Esophagus (tissue), 2 donors: ENCODE results near the gene SIGLEC10. TPM values are rescaled to one million over a fixed set of nuclear protein-coding genes. Genes with fewer than 3 reads are reported as not detected.
"Not testable (repeated sequence)": the region's sequence is repeated elsewhere in the genome, so short reads cannot be mapped to it uniquely, and the experiment has no call there.

ENCODE experiments used
- H3K27ac ChIP-seq, 2 donors: one replicate each; pipeline ENCODE4 v1.5.1; 2013; ENCODE audit warnings: low read depth in 2 of 2, mild to moderate bottlenecking in 2 of 2, inconsistent platforms in 1 of 2, low read length in 1 of 2, moderate library complexity in 1 of 2
- H3K27me3 ChIP-seq, 2 donors: one replicate each; pipeline ENCODE4 v1.6.1; 2013; ENCODE audit warnings: low read length in 2 of 2, control low read depth in 1 of 2, mild to moderate bottlenecking in 1 of 2; ENCODE audit not compliant: insufficient read depth in 2 of 2, control insufficient read depth in 1 of 2
- H3K36me3 ChIP-seq, 2 donors: one replicate each; pipeline ENCODE4 v1.6.1; 2013; ENCODE audit warnings: low read length in 1 of 2; ENCODE audit not compliant: control insufficient read depth in 2 of 2, insufficient read depth in 2 of 2
- H3K4me1 ChIP-seq, 2 donors: one replicate each; pipeline ENCODE4 v1.6.1; 2013; ENCODE audit warnings: low read length in 1 of 2; ENCODE audit not compliant: control insufficient read depth in 2 of 2, insufficient read depth in 2 of 2
- H3K4me3 ChIP-seq, 2 donors: one replicate each; pipeline ENCODE4 v1.5.1; 2013; ENCODE audit warnings: low read length in 2 of 2, mild to moderate bottlenecking in 2 of 2, low read depth in 1 of 2, moderate library complexity in 1 of 2
- H3K9me3 ChIP-seq, 2 donors: one replicate each; pipeline ENCODE4 v1.6.1; 2013; ENCODE audit warnings: mild to moderate bottlenecking in 2 of 2, low read depth in 1 of 2, low read length in 1 of 2, moderate library complexity in 1 of 2; ENCODE audit not compliant: control insufficient read depth in 2 of 2, insufficient read depth in 1 of 2
- WGBS, 2 donors: extraction: QIAGEN DNeasy Blood & Tissue Kit; methylation state at CpG; one replicate each; pipeline ENCODE4 v1.1.7; 2013; 5-methylcytosine and 5-hydroxymethylcytosine counted together
- polyA plus RNA-seq, 2 donors: library from polyadenylated mRNA; stranded (reverse); fragments of 200-250 nt; gene quantifications; one replicate each; pipeline ENCODE4 v1.2.3, GENCODE V29; 2013
- donor health status: healthy with polysubstance abuse.
- donor health status: Bipolar disorder and iron deficiency.

Gene SIGLEC10
- polyA plus RNA-seq, 2 donors, result 0.65 to 0.79 TPM

DNA sequence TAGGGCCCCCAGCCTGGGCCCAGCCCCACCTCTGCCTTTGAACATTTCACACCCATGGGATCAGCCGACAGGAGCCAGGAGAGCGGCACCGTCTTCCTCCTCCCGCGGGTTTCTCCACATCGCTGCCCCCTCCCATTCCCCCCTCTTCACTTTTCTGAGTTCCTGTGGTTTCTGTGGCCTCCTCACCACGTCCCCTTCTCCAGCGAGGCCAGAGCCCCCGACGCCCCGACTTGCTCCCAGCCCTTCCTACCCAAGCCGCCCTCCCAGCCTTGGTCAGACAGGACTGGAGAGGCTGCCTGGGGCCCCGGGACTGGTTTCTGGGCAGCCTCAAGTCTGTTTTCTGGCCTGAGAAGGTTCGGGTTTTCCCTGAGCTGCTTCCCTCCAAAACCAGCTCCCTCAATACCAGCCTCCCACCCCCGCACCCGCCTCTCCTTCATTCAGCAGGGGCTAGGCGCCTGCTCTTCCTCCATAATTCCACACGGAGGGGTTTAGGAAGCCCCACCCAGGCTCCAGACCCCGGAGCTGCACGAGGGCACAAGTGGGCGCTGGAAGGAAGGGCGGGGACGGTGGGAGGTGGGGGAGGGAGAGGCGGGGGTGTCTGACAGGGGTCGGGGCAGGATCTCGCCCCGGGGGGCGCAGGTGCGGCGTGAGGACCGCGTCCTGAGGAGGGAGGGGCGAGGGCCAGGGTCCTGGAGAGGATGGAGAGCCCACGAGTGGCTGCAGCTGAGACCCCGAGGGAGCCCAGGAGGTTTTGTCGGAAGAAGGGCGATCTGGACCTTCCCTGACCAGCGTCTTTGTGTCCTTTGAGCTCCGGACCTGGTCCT is 4.0 kb upstream of the SIGLEC10 start:
- no peaks in the 10 kb centered on the region for H3K27me3 ChIP-seq
- no peaks in the 10 kb centered on the region for H3K36me3 ChIP-seq
- 12 to 14% methylated on average over 36 to 39 of the region's 39 CpGs for WGBS, 2 donors
- no peak overlapping the region for H3K4me3 ChIP-seq
- no peak overlapping the region for H3K27ac ChIP-seq
- H3K4me1 ChIP-seq, result peaks cover 0 to 3% of the 10 kb centered on the region in 2 donors
- H3K9me3 ChIP-seq, result peaks cover 0 to under 1% of the 10 kb centered on the region in 2 donors

DNA sequence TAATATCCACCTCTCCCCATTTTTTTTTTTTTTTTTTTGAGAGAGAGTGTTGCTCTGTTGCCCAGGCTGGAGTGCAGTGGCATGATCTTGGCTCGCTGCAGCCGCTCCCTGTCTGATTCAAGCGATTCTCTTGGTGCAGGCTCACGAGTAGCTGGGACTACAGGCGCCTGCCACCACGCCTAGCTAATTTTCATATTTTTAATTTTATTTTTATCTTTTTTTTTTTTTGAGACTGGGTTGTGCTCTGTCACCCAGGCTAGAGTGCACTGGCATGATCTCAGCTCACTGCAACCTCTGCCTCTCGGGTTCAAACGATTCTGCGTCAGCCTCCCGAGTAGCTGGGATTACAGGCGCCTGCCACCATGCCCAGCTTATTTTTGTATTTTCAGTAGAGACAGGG is 3.1 kb upstream of the SIGLEC10 start:
- H3K4me3 ChIP-seq, H3K27me3 ChIP-seq, H3K36me3 ChIP-seq, H3K4me1 ChIP-seq, H3K9me3 ChIP-seq, H3K27ac ChIP-seq: not testable (repeated sequence)
- 85 to 88% methylated on average over 11 of the region's 11 CpGs for WGBS, 2 donors

DNA sequence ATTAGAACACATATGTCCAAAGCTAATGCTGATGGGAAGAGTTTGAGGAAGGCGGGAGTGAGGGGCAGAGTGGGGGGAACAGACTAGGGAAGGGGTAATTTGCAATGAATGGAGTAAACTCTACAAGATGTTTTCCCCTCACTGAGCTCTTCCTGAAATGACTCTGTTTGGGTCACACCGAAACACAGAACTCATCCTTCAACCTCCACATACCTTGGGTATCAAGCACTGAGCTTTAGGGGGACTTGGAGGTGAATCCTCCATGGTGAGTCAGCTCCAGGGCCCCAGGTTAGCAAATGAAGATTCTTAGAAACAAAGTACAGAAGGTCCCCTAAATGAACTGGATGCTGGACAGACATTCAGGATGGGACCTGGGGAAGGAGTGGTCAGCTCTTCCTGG is 1.3 kb upstream of the SIGLEC10 start:
- WGBS, 2 donors, result 78 to 92% methylated on average over 2 of the region's 2 CpGs
- Histone ChIP-seq H3K27me3 (no peaks in the 10 kb centered on the region), H3K4me1 (peaks cover 0 to 3% of the 10 kb centered on the region in 2 donors)

DNA sequence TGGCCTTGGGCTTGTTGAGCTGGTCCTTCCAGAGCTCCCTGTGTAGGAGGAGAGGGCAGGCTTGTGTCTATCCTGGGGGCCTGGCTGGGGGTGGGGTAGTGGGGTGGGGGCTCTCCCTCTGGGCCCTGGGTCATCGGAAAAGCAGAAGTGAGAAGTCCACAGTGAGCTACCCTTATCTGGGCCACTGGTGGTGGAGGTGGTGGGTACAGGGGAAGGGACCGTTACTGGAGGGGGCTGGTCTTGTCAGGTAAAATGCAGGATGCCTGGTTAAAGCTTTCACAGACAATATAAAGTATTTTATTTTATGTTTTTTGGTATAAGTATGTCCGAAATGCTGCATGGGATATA is 342 bp upstream of the SIGLEC10 start:
- H3K9me3 ChIP-seq, result no peaks in the 10 kb centered on the region
- H3K27ac ChIP-seq, result peak overlapping the region in 1 of 2 donors; percentile 22
- no peak overlapping the region for H3K4me3 ChIP-seq
- no peaks in the 10 kb centered on the region for H3K27me3 ChIP-seq
- no peaks in the 10 kb centered on the region for H3K36me3 ChIP-seq
- 63 to 73% methylated on average over 3 of the region's 3 CpGs for WGBS, 2 donors
- H3K4me1 ChIP-seq, result peaks cover 0 to 3% of the 10 kb centered on the region in 2 donors

More for the DNA sequence above, 1.3 kb upstream of the SIGLEC10 start:
- H3K9me3 ChIP-seq, result no peaks in the 10 kb centered on the region
- no peak overlapping the region for H3K27ac ChIP-seq
- H3K36me3 ChIP-seq, result no peaks in the 10 kb centered on the region
- H3K4me3 ChIP-seq, result no peak overlapping the region

DNA sequence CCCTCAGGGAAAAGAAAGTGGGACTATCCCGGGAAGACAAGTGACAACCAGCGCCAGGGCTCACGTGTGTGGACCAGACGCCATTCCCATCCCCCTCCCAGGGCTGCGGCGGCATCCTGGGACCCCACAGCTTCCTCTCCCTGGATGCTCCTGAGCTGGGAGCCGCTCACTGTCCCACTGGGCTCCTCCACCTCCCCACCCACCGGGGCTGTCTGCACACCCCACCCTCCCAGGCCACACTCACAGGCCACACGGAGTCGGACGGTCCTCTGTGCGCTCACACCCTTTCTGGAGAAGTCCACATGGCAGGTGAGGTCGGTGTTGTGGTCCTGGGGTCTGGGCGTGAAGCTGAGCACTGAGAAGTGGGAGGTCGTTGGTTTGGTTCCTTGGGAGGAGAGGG is 1.0 kb downstream of the SIGLEC10 start:
- WGBS, 2 donors, result 70 to 74% methylated on average over 14 to 15 of the region's 15 CpGs
- not testable (repeated sequence) for H3K4me1 ChIP-seq, H3K36me3 ChIP-seq, H3K4me3 ChIP-seq, H3K27ac ChIP-seq, H3K27me3 ChIP-seq, H3K9me3 ChIP-seq

DNA sequence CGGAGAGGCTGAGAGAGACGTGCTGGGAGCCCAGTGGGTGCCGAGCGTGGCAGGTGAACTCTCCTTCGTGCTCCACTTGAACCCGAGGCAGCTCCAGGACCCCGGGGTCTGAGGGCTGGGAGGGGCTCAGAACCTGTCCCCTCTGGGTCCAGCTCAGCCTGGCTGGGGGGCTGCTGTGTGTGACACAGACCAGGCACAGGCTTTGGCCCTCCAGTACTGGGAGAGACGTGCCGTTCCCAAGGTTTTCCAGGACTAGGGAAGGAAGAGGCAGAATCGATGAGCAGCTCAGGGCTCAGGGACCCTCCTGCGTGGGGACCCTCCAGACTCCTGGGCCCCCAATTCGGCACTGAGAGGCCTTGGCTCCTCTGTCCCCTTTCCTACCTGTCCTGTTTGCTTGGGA is 2.3 kb downstream of the SIGLEC10 start:
- Histone ChIP-seq H3K9me3 (no peaks in the 10 kb centered on the region), H3K4me1 (peaks cover 0 to 3% of the 10 kb centered on the region in 2 donors), H3K27me3 (no peaks in the 10 kb centered on the region), H3K27ac (no peak overlapping the region), H3K4me3 (no peak overlapping the region), H3K36me3 (no peaks in the 10 kb centered on the region)
- 84 to 91% methylated on average over 12 of the region's 12 CpGs for WGBS, 2 donors

DNA sequence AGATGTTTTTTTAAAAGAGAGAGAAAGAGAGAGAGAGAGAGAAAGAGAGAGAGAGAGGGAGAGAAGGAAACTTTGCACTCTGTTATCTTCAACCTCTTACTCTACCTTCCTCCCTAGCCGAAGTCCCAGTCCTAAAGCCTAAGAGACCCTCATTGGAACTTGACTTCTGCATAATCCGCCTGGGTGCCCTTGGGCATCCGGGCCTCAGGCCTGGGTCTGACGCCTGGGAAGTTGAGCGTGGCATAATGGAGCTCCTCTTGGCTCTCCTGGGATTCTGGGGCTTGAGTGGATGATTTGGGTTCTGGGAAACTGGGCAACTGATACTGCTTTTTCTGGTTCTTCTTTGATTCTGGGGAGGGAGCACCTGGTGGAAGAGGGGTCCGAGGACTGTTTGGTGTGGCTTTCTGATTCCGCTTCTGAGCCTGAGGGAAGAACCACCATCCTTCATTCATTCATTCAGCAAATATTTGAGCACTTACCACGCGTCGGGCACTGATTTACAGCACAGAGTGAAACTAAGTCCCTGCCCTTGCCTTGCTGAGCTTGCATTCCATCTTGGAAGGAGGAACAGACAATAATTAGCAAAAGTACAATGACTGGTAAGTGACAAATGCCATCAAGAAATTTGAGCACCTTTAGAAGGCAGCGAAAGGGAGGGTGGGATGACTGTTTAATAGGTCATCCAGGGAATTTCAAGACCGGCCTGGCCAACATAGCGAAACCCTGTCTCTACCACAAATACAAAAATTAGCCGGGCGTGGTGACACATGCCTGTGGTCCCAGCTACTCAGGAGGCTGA is 6.3 kb downstream of the SIGLEC10 start:
- no peaks in the 10 kb centered on the region for H3K27me3 ChIP-seq
- H3K4me1 ChIP-seq, result no peaks in the 10 kb centered on the region
- H3K27ac ChIP-seq, result no peak overlapping the region
- no peak overlapping the region for H3K4me3 ChIP-seq
- no peaks in the 10 kb centered on the region for H3K36me3 ChIP-seq
- 91 to 92% methylated on average over 15 of the region's 15 CpGs for WGBS, 2 donors
- H3K9me3 ChIP-seq, result no peaks in the 10 kb centered on the region

DNA sequence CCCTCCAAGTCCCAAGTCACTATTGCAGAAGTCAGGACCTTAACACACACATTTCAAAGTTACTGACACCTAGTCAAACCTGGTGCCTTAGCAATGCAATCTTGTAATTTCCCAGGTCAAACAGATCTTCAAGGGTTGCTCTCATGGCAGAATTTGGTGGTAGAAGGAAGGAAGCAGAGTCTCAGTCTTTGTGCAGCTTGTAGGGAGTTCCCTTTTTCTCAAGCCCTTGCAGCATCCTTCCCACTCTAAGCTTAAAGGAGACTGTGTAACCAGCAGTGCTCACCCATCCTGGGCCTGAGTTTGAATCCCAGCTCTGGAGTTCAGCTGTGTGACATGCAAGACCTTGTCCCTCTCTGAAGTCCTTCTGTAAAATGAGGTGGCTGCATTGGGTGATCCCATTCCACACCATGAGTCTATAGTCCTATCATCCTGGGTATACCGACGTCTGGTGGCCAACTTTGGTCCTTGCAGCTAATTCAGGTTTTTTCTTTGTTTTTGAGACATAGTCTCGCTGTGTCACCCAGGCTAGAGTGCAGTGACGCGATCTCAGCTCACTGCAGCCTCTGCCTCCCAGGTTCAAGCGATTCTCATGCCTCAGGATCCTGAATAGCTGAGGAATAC is 9.8 kb downstream of the SIGLEC10 start:
- no peaks in the 10 kb centered on the region for H3K36me3 ChIP-seq
- H3K4me3 ChIP-seq, result no peak overlapping the region
- no peaks in the 10 kb centered on the region for H3K27me3 ChIP-seq
- no peaks in the 10 kb centered on the region for H3K4me1 ChIP-seq
- H3K9me3 ChIP-seq, result peaks cover 0 to 3% of the 10 kb centered on the region in 2 donors
- WGBS, 2 donors, result 39 to 44% methylated on average over 6 of the region's 6 CpGs
- H3K27ac ChIP-seq, result no peak overlapping the region

DNA sequence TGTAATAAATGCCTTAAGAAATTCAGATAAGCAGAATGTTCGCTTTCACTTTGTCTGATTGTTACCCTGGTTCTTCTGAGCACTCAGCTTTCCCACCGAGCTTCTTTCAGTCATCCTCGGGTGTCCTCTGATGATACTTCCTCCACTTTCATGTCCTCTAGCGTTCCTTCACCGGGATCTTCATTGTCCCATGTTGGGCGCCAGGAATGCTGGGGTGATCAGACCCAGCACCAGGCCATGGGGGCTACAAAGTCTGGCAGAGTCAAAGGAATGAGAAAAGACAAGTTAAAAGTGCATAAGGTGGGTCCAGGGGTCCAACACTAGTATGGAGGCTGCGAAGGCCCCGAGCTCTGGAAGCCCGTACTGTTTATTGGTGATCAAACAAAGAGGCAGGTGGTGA is 15.3 kb downstream of the SIGLEC10 start:
- Histone ChIP-seq H3K4me3 (no peak overlapping the region), H3K9me3 (peaks cover 0 to 3% of the 10 kb centered on the region in 2 donors), H3K27me3 (no peaks in the 10 kb centered on the region), H3K27ac (no peak overlapping the region), H3K4me1 (no peaks in the 10 kb centered on the region), H3K36me3 (no peaks in the 10 kb centered on the region)
- 95% methylated on average over 9 of the region's 9 CpGs for WGBS, 2 donors
